HG03280 (cell line): ENCODE data around the gene GPR61.

Experiments used
- ATAC-seq: cut with Tn5 transposase; IDR thresholded peaks from one replicate; pipeline ENCODE4 v1.9.1; 2021; ENCODE audit warnings: mild to moderate bottlenecking, moderate library complexity; ENCODE audit not compliant: unreplicated experiment

The GPR61 gene

GRCh38 chr1:109532365-109533136 lies 7.1 kb upstream of the GPR61 start:
- peak; percentile 79 for ATAC-seq

GRCh38 chr1:109534307-109534858 lies 5.3 kb upstream of the GPR61 start:
- ATAC-seq: no peak

GRCh38 chr1:109535481-109535880 lies 4.2 kb upstream of the GPR61 start:
- no peak for ATAC-seq

GRCh38 chr1:109535971-109536491 lies 3.6 kb upstream of the GPR61 start:
- no peak for ATAC-seq

- ATAC-seq: no peak
Observed at GRCh38 chr1:109537450-109538178, 2.1 kb upstream of the GPR61 start.

- ATAC-seq: no peak
Observed at GRCh38 chr1:109538827-109539555, 681 bp upstream of the GPR61 start.

GRCh38 chr1:109541102-109541501 lies 1.4 kb downstream of the GPR61 start:
- ATAC-seq: no peak

- ATAC-seq: no peak
Observed at GRCh38 chr1:109542657-109543056, 3.0 kb downstream of the GPR61 start.

GRCh38 chr1:109543283-109543987 lies 3.8 kb downstream of the GPR61 start:
- no peak for ATAC-seq

- ATAC-seq: no peak
Observed at GRCh38 chr1:109543988-109544735, 4.5 kb downstream of the GPR61 start.

GRCh38 chr1:109546311-109547109 lies 6.8 kb downstream of the GPR61 start:
- peak; percentile 50 for ATAC-seq

GRCh38 chr1:109547463-109548320 lies 8.0 kb downstream of the GPR61 start:
- ATAC-seq: peak; percentile 8

GRCh38 chr1:109548321-109549267 lies 8.9 kb downstream of the GPR61 start, which contains the start of gene GNAI3:
GNAI3 (plus strand) TSS chr1:109548615; CDS start chr1:109548721, 106 bp downstream.
- peak; percentile 90 for ATAC-seq

- ATAC-seq: no peak
Observed at GRCh38 chr1:109556563-109556962, 16.9 kb downstream of the GPR61 start.

- ATAC-seq: no peak
Observed at GRCh38 chr1:109557520-109557919, 17.8 kb downstream of the GPR61 start.

- ATAC-seq: no peak
Observed at GRCh38 chr1:109559995-109560394, 20.3 kb downstream of the GPR61 start.
